ENCODE data around the gene MARCHF10.

GRCh38 chr17:62676231-62676943, 131.7 kb downstream of the MARCHF10 start:
- no peak for TF ChIP-seq POLR2A (IDR thresholded peaks at IDR 0.05; ENCODE audit: low read length)
- TF ChIP-seq GATA1 (IDR thresholded peaks at IDR 0.05; ENCODE audit: low read depth, low read length), result no peak
